ENCODE results near the gene AIPL1.

- TF ChIP-seq ZNF274 (IDR thresholded peaks at IDR 0.05; ENCODE audit: low read depth, low read length) (no peak), EZH2 (IDR thresholded peaks at IDR 0.05) (no peak), EZH2phosphoT487 (IDR thresholded peaks at IDR 0.05; ENCODE audit: borderline replicate concordance) (no peak), ATF3 (IDR thresholded peaks at IDR 0.05) (no peak)
Observed at GRCh38 chr17:6456321-6456720, 21.4 kb upstream of the AIPL1 start.
